NCI-H82 treated with DMSO at 0.1 percent for 48 hours (cell line): ENCODE results near the gene PDRG1.

Experiments used
- DNase-seq: peaks from one replicate; lab custom pipeline; 2025; ENCODE audit not compliant: unreplicated experiment; lab: John Stamatoyannopoulos, UW

PDRG1 gene

DNA sequence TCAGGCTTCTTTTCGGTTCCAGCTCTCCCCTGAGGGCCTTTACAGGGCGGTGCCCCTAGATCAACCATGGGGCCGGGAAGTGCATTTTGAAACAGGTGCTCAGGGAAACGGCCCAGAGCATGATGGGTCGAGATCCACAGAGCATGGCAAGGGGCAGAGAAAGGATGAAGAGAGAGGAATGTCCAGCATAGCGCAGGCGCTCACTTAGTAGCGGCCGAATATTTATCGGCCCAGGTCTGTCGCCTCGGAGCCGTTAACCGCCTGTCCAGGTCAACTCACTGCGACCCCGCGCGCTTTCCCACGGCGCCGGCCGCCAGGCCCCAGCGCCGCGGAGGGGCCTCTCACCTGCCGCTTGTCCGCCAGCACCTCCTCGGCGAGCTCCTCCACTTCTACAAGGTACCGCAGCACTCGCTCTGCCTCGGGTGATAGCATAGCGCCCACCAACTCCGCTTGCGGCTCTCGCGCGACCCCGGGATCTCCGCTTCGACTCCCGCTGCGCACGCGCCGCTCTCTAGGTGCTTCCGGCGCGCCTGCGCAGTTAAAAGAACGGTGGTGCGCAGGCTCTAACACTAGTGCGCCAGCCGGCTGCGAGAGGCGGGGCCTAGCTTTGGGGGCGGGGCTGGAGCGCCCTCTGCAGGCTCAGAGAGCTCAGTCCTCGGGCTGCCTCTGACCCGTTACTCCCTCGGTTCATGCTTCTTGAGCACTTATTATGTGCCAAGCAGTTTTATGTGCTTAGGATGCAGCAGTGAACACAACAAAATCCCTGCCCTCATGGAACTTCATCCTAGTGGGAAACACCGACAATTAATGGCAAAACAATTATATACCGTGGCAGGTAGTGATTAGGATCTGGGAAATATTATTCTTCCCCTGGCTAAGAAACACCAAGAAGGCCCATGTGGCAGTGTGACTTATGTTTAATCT is at the start of gene PDRG1:
Gene PDRG1 (minus strand): TSS at position 517 of the 924 bp plus-strand sequence. CDS start 85 bp downstream, at position 432.
- peak; percentile 97 for DNase-seq

DNA sequence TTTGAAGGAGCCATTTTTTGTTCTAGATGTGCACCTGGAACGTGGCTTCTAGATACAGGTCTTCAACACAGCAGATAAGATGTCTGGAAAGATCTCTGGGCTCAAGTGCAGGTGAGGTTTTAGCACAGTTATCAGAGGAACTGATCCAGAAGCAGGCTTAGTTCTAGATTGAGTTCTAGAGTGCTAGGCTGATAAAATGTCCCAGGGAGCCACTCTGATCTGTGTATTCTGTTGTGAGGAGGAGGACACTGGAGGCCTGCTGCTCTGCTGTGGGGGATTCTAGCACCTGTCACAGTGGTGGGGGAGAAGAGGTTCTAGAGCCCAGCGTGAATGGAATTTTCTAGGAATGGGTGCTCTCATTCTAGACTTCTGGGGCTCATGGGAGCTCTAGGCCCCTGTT is 46.4 kb upstream of the PDRG1 start:
- DNase-seq, result no peak

DNA sequence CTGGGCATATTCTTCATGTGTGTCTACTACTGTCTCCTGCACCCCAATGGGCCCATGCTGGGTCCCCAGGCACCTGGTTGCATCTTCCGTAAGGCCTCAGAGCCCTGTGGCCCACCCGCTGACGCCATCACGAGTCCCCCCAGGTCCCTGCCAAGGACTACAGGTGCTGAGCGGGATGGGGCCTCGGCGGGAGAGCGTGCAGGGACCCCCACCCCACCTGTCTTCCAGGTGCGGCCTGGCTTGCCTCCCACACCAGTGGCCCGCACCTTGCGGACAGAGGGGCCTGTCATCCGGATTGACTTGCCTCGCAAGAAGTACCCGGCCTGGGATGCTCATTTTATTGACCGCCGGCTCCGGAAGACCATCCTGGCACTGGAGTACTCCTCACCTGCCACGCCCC is 45.1 kb upstream of the PDRG1 start:
- no peak for DNase-seq

DNA sequence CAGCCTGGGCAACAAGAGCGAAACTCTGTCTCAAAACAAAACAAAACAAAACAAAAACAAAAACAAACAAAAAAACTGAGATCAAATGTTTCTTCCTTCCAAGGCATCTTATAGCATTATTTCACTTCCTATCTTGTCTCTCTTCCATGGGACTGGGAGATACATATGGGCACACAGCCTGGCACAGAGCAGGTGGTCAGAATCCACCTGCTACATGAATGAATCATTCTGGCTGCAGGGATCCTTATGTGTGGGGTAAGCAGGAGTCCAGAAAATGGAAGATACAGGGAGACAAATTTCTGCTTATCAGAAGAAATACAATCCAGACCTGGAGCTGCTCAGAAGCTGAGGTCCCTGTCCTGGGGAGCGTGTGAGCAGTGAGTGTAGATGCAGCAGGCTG is 40.2 kb upstream of the PDRG1 start:
- DNase-seq, result no peak

DNA sequence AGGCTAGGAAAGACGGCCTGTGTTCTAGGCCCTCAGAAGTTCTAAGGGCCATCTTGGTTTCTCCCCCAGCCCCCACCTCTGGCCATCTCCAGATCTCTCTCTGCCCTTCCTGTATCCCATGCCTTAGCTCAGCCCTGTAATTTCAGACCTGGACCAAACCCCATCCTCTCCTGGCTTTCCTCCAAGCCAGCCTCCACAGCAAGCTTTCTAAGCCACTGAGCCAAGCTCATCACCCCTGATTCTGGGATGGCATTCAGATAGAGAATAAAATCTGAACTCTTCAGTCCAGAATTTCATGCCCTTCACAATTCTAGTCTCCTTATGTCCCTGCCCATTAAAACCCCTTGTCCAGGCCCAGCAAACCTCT is 39.5 kb upstream of the PDRG1 start:
- no peak for DNase-seq

DNA sequence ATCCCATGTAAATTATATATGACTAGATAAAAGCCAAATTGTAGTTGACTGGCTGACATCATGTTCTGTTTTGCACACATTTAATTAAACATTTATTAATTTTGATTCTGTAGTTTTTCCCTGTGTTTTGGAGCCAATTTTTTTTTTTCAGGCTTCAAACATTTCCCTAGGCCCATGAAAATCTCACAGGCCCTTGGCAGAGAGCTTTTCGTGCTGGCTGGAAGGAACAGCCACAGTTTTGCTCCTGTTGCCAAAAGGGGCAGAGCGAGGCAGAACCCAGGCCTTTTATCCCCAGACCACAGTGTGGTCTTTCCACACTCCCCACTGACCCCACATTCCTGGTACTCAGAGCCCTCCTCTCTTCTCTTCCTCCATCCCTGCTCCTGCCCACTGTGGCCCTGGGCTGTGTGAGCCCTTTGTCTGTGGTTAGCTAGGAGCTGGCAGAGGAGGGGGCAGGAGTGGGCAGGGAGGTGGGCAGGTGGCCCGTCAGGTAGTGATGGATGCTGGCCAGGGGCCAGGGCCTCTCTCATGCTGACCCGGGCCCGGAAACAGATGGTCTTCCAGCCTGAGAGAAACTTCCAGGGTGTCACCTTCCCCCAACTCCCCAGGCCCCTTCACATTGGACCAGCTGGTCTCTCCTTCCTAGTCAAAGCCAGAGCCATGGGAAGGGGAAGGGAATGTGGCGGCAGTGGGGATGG is 38.9 kb upstream of the PDRG1 start:
- DNase-seq, result no peak

DNA sequence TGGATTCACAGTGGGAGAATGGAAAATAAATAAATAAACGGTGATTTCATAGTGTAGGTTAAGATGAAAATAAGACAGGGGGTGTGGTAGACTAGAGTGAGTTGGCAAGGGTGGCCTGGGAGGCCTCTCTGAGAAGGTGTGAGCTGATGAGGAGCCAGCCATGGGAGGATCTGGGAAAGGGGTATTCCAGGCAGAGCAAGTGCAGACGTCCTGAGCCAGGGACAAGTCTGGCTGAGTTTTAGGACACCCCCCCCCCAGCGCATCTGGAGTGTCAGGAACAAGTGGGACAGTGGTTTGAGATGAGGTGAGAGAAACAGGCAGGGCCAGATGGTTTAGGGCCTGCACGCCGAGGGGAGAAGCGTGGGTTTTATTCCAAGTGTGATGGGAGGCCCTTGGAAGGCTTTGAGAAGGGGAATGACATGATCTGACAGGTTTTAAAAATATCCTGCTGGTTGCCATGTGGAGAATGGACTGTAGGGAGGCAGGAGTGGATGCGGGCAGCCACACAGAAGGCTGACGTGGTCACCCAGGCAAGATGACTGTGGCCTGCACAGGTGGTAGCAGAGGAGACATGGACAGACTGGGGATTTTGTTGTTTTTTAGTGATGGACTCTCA is 37.3 kb upstream of the PDRG1 start:
- no peak for DNase-seq

DNA sequence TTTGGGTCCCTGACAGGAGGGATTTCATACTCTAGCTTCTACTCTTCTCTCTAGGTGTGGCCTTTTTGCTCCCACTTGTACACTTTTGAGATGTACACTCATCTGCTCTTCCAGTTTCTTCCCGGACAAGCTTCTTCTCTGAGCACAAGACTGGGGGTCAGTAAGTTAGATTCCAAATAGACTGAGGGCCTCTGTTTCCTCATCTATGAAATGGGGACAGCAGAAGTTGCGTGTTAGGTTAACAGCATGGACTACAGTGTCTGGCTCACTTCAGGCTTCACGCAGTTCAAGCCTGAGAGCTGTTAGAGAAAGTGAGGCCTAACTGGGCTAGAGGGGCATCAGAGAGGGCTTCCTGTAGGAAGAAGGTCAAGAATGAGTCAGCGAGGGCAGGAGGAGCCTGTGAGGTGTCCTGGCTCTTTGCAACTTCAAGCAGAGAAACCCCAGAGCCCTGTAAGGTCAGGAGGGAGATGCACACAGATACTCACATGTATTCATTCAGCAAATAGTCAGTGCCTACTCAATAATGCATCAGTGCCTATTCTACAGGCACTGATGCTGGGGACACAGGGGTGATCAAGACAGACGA is 36.7 kb upstream of the PDRG1 start:
- no peak for DNase-seq

DNA sequence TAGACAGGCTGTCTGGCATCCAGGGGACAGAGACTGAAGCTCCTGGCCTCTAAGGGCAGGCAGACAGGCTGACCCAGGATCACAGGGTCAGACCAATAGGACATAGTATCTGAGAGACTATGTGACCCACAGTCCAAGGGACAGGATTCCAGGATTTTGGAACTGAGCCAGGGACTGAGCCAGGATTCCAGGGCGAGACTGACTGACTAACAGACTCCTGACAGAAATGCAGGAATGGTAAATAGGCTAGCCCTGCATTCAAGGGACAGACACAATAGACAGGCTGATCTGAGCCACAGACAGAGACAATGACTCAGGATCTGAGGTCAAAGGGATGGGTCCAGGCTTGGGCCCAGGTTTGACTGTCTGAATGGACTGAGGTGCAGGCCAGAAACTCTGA is 35.9 kb upstream of the PDRG1 start:
- DNase-seq, result no peak

DNA sequence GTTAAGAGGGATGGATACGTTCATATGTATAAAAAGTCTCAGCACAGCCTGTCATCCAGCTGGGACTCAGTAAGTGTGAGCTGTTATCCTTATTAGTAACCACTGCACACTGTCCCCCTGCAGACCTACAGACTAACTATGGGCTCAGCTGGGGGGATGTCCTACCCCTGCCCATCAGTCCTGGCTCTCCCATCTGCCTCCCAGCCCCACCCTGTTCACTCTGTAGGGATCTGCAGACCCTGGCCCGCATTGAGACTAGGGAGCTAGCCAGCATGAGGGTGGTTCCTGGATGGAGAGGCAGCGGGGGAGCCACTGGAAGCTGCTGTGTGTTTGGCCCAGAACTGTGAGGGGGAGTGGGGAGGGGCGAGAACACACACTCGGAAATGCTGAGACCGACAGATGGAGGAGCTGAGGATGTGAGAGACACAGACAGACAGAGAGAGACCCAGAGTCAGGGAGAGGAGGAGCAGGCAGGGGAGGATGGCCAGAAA is 33.2 kb upstream of the PDRG1 start:
- DNase-seq, result peak; percentile 34

DNA sequence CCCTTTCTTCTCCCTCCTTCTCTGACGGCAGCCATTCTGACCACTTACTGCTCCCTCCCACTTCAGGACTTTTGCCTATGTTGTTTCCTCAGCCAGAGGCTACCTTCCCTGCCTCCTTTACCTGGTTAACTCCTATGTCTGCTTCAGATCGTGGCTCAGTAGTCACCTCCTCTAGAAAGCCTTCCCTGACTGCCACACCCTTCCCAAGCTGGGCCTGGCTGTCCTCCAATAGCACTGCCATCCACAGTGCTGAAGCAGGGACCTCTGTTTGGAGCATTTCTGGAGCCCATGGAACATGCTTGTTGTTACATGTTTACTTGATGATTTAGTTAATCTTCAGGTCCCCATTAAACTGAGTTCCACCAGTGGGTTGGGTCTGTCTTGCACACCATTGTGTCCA is 29.9 kb upstream of the PDRG1 start:
- DNase-seq, result no peak

DNA sequence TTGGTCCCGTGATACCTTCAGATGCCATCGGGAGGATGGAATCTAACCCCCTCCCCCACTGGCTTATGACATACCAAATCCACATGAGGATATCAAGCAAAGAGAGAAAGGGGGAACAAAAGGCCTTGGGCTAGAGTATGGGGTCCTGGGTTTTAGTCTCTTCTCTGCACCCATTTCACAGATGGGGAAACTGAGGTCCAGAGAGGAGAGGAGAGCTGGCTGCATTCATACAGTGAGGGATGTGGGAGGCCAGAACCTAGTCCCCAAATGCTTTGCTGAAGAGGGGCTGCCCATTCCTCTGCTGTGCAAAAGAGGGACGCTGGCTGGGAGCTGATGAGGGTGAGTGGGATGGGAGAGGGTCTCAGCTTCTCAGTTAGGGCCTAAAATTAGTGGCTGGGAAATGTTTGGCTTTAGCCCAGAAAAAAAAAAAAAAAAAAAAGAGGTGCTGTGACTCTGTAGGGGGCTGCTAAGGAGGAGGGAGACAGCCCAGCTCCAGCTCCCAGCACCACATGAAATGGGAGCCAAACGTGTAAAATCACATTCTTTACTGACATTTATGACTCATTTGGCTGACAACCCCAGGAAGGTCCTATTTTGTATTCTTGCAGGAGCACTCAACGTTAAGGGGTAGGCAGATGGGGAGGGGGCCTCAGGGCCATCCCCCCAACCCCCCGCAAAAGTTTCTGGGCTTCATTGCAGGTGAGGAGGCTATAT is 28.0 kb upstream of the PDRG1 start:
- DNase-seq, result no peak

DNA sequence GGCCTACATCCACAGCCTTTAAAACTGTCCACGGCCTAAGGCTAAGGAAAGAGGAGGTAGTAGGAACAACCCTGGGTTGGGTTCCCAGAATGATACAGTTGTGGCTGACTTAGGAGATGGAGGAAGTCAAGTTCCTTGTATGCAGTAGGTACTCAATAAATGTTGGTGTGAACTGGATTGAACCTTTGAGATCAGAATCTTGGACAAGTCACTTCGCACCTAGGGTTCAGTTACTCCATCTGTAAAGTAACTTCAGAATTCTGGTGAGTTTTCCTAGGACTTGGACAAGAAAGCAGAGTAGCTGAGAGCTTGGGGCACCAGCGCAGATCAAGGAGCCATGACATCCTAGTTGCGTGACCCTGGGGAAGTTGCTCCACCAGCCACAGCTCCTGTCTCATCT is 25.2 kb upstream of the PDRG1 start:
- no peak for DNase-seq

DNA sequence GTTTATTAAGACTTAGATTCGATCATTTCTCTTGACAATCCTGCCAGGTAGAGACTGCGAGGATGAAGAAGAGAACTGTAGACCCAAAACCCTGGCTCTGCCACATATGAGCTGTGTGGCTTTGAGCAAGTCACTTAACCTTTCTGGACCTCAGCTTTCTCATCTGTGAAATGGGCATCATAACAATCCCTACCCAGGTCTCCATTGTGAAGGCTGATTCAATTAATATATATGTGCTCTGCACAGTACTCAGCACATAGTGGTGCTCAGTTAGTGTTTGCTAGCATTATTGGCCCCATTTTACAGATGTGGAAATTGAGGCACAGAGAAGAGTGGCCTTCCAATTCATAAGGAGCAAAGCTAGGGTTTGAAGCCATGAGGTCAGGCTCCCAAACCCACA is 24.0 kb upstream of the PDRG1 start:
- DNase-seq, result no peak

DNA sequence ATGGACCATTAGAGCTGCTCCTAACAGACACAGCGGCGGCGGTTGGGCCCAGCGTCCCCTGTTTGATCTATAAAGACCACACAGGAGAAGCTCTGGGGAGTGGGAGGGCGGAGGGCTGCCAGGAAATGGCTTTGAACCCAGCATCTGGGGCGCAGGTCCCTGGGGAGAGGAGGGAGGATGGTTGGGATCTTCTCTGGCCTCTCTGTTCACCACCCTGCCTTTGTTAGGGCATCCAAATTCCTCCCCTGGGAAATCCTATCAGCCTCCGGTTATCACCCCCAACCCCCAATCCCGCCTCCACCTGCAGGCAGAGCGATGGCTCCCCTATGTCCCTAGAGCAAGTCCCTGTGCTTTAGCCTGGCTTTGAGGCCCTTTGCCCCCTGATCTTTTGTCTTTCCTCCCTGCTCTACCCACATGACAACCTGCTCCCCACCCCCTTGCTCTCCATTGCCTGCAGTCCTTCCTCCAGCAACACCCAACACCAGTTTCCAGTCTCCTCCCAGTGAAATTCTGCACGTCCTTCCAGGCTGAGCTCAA is 23.2 kb upstream of the PDRG1 start:
- peak; percentile 63 for DNase-seq

DNA sequence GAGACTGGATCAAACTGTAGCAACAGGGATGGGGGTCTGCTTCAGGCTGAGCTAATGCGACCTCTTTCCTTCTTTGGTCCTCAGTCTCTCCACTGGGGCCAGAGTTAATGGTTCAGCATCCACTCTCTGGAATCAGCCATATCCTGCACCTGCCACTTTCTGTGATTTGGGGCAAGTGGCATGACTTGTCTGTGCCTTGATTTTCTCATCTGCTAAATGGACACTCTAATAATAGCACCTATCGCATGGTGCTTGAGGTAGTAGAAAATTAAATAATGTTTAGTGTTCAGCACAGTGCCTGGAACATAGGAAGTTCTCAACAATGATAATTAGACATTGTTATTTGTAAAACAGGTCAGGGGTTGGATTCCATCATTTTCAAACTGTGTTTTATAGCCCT is 22.4 kb upstream of the PDRG1 start:
- DNase-seq, result no peak

DNA sequence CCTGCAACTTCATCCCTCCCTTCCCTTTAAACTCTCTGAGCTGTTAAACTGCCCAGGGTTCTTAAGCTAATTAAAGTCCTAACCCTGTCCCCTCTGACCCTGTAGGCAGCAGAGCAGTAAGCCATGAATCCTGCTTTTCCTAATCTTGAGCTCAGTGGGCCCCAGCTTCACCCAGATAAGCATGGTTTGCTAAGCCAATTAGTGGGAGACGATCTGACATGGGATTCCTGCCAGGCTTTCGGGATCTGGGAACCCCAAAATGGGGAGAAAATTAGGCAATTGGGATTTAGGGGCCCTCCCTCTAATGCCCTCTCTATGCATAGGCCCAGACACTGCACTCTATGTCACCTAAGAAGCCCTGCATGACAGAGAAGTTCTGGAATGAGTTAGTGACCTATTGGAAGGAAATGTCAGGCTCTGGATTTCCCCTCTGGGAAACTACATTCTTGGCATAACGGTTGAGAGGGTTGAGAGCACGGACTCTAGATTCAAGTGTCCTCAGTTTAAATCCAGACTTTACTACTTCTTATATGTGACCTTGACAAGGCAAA is 20.7 kb upstream of the PDRG1 start:
- DNase-seq, result peak; percentile 97

DNA sequence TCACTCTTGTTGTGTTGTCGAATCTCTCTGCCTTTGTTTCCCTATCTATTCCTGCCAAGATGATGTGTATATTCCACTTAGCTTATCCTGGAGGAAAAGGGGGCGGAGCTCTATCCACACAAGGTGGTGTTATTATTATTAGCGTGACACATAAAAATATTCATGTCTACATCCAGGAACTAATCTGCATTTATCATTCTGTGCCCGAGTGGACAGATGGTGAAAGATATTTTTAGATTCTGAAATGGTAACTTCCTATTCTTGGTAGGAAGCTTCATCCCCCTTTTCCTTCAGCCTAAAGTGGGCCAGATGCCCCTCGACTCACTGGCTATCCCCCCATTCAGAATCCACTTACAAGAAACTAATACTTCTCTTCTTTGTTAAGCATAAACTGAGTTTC is 18.1 kb upstream of the PDRG1 start:
- DNase-seq, result no peak

DNA sequence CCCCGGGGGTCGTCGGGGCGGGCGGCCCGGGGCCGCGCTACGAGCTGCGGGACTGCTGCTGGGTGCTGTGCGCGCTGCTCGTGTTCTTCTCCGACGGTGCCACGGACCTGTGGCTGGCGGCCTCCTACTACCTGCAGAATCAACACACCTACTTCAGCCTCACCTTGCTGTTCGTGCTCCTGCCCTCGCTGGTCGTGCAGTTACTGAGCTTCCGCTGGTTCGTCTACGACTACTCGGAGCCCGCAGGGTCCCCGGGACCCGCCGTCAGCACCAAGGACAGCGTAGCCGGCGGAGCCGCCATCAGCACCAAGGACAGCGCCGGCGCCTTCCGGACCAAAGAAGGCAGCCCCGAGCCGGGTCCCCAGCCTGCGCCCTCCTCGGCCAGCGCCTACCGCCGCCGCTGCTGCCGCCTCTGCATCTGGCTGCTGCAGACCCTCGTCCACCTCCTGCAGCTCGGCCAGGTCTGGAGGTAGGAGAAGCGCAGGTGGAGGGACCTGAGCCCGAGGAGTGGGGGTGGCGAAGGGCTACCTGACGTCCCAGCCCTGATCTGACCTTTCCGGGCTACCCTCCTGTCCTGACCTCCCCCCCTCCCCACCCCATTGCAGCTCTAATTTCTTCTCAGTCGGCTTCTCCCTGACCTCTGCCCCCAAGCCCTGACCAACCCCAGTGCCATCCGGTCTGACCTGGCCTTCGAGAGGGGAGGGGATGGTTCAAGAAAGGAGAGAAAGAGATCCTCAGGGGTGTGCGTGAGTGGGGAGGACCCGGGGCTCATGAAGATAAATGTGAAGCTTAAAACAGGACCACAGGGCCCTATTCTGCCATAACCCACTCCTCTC is 16.7 kb upstream of the PDRG1 start:
- no peak for DNase-seq
